GM23338 (cell line): ENCODE measurements around the gene TNIP1.

ENCODE experiments used
- CREB1 ChIP-seq: fragments of 250-450 bp; sonication (Bioruptor Pico); IDR thresholded peaks from 2 replicates; pipeline ENCODE4 v1.5.0; 2020; ENCODE audit warnings: low read depth, mild to moderate bottlenecking, moderate library complexity
- CTCF ChIP-seq, 2 experiments: fragments of 200-600 bp in 1 of 2; sonication (generic) in 1 of 2; conservative IDR thresholded peaks; 2 replicates each; pipeline versions ENCODE4 v1.5.1 to v1.6.1; 2016 to 2017; ENCODE audit warnings: antibody characterized with exemption in 2 of 2, low read depth in 2 of 2, mild to moderate bottlenecking in 2 of 2, moderate library complexity in 1 of 2
- ETS1 ChIP-seq: IDR thresholded peaks from 2 replicates; pipeline ENCODE4 v1.6.1; 2016; ENCODE audit warnings: antibody characterized with exemption
- EZH2 ChIP-seq: fragments of 200-600 bp; sonication (generic); IDR thresholded peaks from one replicate; pipeline ENCODE4 v1.8.0; 2017; ENCODE audit warnings: antibody characterized with exemption, mild to moderate bottlenecking, low read depth; ENCODE audit not compliant: unreplicated experiment
- EZH2phosphoT487 ChIP-seq: fragments of 200-600 bp; sonication (generic); IDR thresholded peaks from one replicate; pipeline ENCODE4 v1.8.1; 2018; ENCODE audit warnings: antibody characterized with exemption; ENCODE audit not compliant: unreplicated experiment
- JUNB ChIP-seq: IDR thresholded peaks from one replicate; pipeline ENCODE4 v1.6.1; 2016; ENCODE audit warnings: antibody characterized with exemption; ENCODE audit not compliant: unreplicated experiment
- POLR2AphosphoS5 ChIP-seq: IDR thresholded peaks from 2 replicates; pipeline ENCODE4 v1.6.1; 2016; ENCODE audit warnings: antibody characterized with exemption, low read depth
- REST ChIP-seq: IDR thresholded peaks from one replicate; pipeline ENCODE4 v1.6.1; 2018; ENCODE audit warnings: antibody characterized with exemption; ENCODE audit not compliant: unreplicated experiment
- STAT1 ChIP-seq: IDR thresholded peaks from one replicate; pipeline ENCODE4 v1.6.1; 2016; ENCODE audit warnings: antibody characterized with exemption; ENCODE audit not compliant: unreplicated experiment

- TF ChIP-seq CTCF (conservative IDR thresholded peaks at IDR 0.05; ENCODE audit: low read depth in 2 of 2) (no peak), REST (no peak), POLR2AphosphoS5 (no peak), EZH2 (no peak), EZH2phosphoT487 (no peak), STAT1 (no peak), ETS1 (no peak), JUNB (no peak), CREB1 (no peak)
Observed at GRCh38 chr5:151054709-151055108, 26.1 kb downstream of the TNIP1 start.
